Stimulated activated CD8-positive, alpha-beta memory T cell treated with anti-CD3 and anti-CD28 coated beads, Interleukin-7, amount 100 ng/mL, for 24 hours (primary cell): ENCODE results near the gene ATP5MC2.
"Not testable (repeated sequence)": the region's sequence is repeated elsewhere in the genome, so short reads cannot be mapped to it uniquely, and the experiment has no call there.

Experiments
- DNase-seq: peaks from one replicate; pipeline ENCODE4 v3.0.0-alpha.2; 2020; ENCODE audit warnings: low read depth

Gene ATP5MC2

DNA sequence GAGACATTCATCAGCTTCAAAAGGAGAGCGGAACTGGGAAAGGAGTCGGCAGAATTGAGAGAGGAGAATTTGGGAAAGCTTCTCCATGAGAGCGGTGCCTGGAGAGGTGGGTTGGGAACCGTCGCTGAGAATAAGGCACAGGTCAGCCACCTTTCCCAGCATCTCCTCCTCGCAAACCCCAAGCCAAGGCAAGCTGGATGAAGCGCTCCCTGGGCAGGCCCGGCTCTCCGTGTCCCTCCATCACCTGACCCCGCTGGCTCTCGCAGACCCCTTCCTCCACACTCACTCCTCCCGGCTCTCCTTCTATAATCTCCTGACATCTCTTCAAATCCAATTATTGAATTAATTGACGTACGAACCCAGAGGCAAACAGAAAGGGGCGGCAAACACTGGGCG is 18.9 kb upstream of the ATP5MC2 start:
- no peak for DNase-seq

DNA sequence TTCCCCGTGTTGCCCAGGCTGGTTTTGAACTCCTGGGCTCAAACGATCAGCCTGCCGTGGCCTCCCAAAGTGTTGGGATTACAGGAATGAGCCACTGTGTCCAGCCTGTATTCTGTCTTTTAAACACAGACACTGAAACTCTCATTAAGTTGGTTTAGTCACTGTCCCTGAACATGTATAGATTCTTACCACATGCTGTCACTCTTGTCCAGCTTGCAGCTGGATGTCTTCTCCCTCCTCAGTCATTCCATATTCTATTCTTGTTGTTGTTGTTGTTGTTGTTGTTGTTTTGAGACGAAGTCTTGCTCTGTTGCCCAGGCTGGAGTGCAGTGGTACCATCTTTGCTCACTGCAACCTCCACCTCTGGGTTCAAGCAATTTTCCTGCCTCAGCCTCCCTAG is 12.3 kb upstream of the ATP5MC2 start:
- DNase-seq = no peak

DNA sequence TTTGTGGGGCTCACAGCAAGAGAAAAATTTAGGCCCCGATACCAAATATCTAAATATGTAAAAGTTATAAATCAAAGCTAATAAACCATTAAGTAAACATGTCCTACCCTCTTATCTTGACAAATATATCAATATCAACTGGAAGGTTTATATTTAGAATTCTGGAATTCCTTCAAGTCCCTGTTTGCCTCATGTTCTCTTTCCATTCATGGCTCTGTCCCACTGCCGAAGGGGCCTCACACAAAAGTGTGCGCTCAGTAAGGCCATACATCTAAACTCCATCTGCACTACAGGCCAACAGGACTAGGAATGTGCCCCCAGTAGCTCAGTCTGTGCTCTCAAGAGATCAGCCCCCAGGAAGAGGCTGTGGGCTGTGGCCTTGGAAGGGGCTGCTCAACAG is 10.6 kb upstream of the ATP5MC2 start:
- no peak for DNase-seq

DNA sequence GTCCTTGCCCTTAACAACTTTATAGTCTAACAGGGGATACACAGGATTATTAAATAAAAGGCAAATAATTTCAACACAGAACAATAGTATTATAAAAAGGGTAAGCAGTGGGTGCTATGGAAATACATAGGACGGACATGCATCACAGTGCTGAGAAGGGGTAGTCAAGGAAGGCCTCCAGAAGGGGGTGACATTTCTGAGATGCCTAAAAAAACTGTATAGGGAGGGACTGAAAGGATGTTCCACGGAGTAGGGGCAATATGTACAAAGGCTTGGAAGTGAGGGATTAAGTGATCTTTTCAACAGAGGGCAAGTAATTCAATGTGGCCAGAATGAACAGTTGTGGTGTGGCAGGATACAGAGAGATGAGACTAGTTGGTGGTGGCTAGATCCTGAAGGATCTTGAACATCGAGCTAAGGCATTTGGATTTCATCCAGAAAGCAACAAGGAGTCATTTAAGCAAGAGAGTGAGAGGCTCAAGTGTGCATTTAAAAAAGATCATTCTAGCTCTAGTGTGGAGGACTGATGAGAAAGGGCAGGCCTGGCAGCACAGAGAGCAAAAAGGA is 8.9 kb upstream of the ATP5MC2 start:
- no peak for DNase-seq

- DNase-seq = no peak
Measured at GRCh38 chr12:53683983-53684382, 8.1 kb upstream of the ATP5MC2 start.

DNA sequence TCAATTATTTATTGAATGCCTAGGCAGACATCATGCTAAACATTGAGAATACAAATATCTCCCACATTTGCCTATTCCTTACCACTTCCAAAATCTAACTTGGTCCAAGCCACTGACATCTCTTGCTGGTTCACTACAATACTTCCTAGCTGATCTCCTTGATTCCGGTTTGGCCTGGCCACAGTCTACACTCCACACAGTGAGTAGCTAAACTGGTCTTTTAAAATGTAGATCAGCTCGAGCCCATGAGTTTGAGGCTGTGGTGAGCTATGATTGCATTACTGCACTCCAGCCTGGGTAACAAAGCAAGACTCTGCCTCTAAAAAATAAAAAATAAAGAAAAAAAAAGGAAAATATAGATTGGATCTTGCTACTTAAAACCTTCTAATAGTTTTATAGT is 7.6 kb upstream of the ATP5MC2 start:
- no peak for DNase-seq

GRCh38 chr12:53680061-53680460 is 4.2 kb upstream of the ATP5MC2 start:
- DNase-seq = not testable (repeated sequence)

DNA sequence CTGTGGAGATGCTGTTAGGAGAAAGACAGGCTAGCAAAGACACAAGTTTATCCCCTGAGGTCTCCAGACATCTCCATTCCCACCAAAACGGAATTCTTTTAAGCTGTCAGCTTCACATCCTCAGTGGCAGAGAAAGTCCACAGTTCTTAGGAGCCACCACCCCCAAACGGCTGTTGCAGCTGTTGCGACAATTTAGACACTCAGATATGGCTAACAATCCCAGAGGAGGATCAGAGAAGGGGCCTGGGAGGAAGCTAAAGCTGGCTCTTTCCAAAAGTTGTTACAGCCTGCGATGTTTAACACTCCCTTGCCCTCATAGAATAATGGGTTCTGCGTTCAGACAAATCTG is 1.9 kb upstream of the ATP5MC2 start:
- DNase-seq = no peak

DNA sequence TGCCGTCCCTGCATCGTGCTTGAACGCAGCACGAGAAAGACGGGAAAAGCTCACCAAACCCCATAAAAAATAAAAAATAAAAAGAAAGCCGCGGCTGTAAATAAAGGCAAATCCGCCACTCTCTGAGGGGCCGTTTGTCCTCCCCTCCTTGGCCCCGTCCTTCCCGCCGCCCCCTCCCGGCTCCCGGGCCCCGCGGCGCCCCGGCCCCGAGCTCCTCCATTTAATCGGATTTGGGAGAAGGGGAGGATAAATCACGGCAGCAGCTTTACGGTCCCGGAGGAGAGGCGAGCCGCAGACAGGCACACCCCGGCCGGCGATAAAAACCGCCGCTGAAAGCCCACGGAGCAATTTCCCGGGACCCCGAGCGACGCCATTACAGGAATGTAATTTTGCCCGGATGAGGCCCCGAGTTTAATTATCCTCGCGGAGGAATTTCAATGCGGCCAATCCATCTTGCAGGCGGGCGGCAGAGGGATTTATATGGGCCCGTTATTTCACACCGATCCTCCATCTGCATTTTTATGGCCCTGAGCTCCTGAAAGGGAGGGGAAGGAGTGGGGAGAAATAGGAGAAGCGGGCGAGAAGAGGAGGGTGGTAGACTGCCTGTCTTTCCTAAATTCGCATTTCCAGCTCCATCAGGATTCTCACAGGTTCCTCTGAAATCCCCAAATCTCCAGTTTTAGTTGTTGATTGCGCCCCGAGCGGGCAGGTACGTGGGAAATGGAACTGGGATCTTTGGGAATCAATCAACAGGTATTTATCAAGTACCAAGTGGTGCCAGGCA is 1.3 kb upstream of the ATP5MC2 start:
- DNase-seq = no peak

GRCh38 chr12:53676656-53677015 is 753 bp upstream of the ATP5MC2 start:
- no peak for DNase-seq

GRCh38 chr12:53674977-53675700 is 744 bp downstream of the ATP5MC2 start:
- no peak for DNase-seq

- no peak for DNase-seq
Measured at GRCh38 chr12:53670971-53671370, 4.9 kb downstream of the ATP5MC2 start.

DNA sequence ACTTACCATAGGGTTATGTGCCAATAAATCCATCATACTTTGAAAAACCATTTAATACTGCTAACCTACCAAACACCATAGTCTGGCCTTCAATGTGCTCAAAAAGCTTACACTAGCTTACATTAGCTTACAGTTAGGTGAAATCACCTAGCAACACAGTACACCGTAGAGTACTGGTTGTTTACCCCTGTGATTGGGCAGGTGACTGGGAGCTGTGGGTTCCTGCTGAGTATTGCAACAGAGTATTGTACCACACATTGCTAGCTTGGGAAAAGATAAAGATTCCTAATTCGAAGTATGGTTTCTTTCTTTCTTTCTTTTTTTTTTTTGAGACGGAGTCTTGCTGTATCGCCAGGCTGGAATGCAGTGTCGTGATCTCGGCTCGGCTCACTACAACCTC is 5.6 kb downstream of the ATP5MC2 start:
- no peak for DNase-seq

- DNase-seq = no peak
Measured at GRCh38 chr12:53667080-53667479, 8.8 kb downstream of the ATP5MC2 start.

GRCh38 chr12:53664936-53665335 is 10.9 kb downstream of the ATP5MC2 start:
- no peak for DNase-seq

DNA sequence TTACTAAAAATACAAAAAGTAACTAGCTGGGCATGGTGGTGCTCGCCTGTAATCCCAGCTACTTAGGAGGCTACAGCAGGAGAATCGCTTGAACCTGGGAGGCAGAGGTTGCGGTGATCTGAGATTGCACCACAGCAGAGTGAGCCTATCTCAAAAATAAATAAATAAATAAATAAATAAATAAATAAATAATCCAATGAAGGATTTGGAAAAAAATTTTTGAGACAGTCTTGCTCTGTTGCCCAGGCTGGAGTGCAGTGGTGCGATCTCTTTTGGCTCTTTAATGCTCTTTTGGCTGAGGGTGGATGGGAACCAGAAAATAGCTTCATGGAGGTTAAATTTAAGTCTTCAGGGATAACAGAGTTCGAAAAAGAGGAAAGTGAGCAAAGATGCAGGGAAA is 11.7 kb downstream of the ATP5MC2 start:
- DNase-seq = no peak

GRCh38 chr12:53660041-53660440 is 15.8 kb downstream of the ATP5MC2 start:
- DNase-seq = no peak

DNA sequence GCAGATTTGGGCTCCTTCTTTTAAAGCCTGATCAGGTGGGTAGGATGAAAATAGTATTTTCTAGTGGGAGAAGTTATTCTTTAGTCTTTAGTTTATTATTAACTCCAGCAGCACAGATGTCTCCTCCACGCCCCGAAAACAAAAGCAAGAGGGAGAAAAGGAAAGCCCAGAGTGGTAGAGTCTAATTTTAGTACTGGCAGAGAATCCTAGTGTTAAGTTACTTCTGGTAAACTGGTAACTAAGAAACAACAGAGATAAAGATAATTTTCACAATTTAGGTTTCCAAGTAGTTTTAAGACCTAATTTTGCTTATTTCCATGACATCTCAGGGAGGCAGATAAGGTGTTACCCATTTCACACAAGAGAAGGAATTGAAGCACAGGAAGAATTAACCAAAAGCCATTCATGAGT is 16.3 kb downstream of the ATP5MC2 start:
- no peak for DNase-seq

DNA sequence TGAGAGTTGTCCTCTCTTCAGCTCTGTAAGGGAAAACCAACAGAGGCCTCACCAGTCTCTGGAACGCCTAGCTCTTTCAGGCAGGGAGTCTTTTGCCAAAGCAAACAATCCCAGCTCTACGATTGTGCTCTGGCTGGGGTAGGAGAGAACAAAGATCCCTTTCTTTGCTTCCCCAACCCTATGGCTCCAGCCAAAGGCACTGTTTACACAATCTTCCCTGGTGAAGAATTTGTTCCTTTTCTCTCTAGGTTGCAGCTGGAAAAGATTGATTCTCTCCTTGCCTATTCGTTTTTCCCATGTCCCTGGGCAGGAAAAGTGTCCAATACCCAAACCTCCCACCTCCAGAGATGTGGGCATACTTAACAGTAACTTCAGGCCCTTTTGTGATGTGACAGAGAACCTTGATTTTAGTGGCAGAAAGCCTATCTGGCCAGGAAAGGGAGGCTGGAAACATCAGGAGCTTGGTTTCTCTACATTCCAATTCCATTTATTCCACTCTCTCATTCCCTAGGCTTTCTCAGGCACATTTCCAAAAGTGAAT is 16.8 kb downstream of the ATP5MC2 start:
- DNase-seq = no peak

GRCh38 chr12:53657041-53657440 is 18.8 kb downstream of the ATP5MC2 start:
- no peak for DNase-seq

DNA sequence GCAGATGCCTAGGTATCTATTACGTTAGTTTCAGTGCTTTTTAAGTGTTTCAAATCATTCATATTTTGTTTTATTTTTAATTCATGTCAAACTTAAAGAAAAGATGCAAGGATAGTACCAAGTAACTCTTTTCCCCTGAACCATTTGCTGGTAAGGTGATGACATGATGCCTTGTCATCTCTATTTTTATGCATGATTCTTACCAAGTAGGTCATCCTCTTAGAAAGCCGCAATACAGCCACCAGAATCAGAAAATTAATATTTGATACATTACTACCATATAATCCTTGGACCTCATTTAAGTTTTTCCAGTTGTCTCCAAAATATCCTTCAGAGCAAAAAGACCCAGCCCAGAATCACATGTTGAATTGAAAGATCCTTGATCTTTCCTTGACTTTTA is 22.3 kb downstream of the ATP5MC2 start:
- no peak for DNase-seq

GRCh38 chr12:53652366-53652765 is 23.5 kb downstream of the ATP5MC2 start:
- DNase-seq = no peak

GRCh38 chr12:53651737-53652136 is 24.1 kb downstream of the ATP5MC2 start:
- DNase-seq = no peak
